Measurements from ENCODE around the gene MRPL4.

MRPL4 gene

DNA sequence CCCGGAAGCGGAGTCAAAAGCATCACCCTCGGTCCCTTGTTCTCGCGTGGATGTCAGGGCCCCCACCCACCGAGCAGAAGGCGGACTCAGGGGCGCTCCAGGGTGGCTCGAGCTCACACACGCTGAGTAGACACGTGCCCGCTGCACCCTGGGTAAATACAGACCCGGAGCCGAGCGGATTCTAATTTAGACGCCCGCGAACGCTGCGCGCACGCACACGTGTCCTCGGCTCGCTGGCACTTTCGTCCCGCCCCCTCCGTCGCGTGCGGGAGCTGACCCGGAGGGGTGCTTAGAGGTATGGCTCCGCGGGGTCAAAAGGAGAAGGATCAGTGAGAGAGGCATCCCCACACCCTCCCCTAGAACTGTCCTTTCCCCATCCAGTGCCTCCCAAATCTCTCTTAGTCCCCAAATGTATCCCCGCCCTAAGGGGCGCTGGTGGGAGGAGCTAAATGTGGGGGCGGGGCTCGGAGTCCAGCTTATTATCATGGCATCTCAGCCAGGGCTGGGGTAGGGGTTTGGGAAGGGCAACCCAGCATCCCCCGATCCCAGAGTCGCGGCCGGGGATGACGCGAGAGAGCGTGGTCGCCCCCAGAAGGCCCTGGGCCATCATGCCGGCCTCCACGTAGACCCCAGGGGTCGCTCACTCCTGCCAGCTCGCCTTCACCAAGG is 37.3 kb downstream of the MRPL4 start:
- DNase-seq (ENCODE audit: low read depth), result no peak

DNA sequence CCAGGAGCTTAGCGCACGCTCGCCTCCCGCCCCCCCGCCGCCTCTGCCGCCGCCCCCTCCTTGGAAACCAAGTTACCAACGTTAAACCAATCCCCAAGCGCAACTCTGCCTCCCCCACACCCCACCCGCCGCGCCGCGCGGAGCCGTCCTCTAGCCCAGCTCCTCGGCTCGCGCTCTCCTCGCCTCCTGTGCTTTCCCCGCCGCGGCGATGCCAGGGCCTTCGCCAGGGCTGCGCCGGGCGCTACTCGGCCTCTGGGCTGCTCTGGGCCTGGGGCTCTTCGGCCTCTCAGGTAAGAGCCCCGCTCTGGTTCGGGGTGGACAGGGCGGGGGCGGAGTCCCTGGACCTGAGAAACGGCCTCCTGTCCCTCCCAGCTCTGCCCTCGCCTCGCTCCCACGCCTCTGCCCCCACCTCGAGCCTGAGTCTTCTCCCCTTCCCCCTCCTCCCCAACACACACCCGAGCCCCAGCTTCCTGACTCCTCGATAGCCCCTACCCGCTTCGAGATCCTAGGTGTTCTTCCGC is 37.9 kb downstream of the MRPL4 start, which contains the start of gene ICAM5:
Gene ICAM5, plus strand, starts transcription at position 117 of the 521 bp plus-strand sequence. Its CDS starts 92 bp downstream, at position 209.
- no peak for DNase-seq (ENCODE audit: low read depth)

DNA sequence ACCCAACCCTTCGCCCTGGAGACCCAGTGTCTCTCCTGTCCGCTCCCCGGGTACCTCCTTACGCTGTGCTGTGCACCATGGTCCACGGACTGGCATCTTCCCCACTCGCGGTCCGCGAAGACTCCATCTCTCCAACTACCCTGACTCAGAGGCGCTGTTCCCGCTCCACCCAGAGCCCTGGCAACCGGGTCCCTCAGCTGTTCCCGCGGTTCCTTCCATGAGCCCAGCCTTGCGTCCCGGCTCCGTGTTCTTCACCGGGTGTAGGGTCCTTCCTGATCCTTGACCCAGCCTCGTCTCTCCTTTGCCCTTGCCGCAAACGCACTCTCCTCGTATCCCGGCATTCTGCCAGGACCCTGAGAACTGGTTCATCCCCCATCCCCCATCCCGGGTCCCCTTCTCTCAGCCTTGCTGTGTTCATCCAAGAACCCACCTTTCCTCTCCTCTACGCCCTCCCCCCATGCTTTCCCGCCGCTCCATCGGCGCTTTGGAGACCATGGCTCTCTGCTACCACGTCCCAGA is 38.4 kb downstream of the MRPL4 start:
- DNase-seq (ENCODE audit: low read depth), result no peak

DNA sequence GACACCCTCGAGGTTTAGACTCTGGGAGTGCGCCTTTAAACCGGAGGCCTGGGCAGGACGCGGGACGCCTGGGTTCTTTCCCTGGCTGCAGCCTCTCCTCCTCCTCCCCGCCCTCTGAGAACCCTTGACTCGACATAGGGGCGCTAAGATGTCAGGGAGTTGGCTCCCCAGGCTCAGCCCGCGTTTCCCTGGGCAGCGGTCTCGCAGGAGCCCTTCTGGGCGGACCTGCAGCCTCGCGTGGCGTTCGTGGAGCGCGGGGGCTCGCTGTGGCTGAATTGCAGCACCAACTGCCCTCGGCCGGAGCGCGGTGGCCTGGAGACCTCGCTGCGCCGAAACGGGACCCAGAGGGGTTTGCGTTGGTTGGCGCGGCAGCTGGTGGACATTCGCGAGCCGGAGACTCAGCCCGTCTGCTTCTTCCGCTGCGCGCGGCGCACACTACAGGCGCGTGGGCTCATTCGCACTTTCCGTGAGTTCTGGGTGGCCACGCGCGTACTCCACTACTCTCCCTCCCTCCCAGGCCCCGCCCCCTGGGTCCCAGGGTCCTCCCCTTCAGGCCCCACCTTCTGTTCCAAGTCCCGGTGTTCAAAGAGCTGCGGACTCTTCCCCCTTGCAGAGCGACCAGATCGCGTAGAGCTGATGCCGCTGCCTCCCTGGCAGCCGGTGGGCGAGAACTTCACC is 39.0 kb downstream of the MRPL4 start:
- no peak for DNase-seq (ENCODE audit: low read depth)

DNA sequence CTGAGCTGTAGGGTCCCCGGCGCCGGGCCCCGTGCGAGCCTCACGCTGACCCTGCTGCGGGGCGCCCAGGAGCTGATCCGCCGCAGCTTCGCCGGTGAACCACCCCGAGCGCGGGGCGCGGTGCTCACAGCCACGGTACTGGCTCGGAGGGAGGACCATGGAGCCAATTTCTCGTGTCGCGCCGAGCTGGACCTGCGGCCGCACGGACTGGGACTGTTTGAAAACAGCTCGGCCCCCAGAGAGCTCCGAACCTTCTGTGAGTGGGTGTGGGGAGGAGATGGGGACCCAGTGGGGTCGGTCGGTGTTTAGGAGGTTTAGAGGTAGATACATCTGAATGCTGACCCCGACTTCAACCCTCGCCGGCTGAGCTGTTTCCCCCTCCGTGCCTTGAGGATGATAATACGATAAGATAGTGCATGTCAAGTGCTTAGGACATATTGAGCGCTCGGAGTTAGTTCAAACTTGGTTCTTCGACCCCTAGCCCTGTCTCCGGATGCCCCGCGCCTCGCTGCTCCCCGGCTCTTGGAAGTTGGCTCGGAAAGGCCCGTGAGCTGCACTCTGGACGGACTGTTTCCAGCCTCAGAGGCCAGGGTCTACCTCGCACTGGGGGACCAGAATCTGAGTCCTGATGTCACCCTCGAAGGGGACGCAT is 39.7 kb downstream of the MRPL4 start:
- no peak for DNase-seq (ENCODE audit: low read depth)

DNA sequence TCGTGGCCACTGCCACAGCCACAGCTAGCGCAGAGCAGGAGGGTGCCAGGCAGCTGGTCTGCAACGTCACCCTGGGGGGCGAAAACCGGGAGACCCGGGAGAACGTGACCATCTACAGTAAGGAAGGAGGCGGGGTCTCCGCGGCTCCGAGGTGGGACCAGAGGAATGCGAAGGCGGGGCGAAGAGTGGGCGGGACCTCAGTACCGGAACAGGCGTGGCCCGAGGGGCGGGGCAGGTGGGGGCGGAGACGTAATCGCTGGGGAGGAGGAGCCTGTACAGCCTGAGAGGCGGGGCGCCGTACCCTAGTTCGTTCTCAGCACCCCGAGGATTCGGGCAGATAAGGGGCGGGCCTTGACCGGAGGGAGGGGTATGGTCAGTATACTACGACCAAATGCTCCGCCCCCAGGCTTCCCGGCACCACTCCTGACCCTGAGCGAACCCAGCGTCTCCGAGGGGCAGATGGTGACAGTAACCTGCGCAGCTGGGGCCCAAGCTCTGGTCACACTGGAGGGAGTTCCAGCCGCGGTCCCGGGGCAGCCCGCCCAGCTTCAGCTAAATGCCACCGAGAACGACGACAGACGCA is 40.3 kb downstream of the MRPL4 start:
- DNase-seq (ENCODE audit: low read depth), result no peak

DNA sequence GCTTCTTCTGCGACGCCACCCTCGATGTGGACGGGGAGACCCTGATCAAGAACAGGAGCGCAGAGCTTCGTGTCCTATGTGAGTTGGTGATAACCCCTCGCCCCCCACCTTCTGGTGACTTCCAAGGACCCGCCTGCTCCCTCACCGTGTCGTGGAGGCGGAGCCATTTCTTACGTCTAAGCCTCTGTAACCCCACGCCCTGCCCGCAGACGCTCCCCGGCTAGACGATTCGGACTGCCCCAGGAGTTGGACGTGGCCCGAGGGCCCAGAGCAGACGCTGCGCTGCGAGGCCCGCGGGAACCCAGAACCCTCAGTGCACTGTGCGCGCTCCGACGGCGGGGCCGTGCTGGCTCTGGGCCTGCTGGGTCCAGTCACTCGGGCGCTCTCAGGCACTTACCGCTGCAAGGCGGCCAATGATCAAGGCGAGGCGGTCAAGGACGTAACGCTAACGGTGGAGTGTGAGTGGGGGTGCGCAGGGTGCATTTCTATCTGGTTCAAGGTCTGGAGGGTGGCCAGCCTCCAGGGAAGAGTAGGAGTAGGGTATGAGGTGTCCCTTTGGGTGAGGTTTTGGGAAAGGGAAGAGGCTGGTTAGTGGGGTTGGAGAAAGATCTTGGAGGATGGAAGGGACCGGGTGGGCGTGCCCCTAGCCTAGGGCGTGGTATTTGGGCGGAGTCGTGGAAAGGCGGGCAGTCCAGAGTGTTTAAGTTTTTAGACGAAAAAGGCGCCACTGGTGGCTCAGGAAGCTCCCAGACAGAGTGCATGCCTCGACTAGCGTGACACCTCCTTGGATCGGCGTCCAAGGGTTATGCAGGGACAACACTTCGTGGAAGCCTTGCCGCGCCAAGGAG is 41.0 kb downstream of the MRPL4 start:
- DNase-seq (ENCODE audit: low read depth), result no peak

DNA sequence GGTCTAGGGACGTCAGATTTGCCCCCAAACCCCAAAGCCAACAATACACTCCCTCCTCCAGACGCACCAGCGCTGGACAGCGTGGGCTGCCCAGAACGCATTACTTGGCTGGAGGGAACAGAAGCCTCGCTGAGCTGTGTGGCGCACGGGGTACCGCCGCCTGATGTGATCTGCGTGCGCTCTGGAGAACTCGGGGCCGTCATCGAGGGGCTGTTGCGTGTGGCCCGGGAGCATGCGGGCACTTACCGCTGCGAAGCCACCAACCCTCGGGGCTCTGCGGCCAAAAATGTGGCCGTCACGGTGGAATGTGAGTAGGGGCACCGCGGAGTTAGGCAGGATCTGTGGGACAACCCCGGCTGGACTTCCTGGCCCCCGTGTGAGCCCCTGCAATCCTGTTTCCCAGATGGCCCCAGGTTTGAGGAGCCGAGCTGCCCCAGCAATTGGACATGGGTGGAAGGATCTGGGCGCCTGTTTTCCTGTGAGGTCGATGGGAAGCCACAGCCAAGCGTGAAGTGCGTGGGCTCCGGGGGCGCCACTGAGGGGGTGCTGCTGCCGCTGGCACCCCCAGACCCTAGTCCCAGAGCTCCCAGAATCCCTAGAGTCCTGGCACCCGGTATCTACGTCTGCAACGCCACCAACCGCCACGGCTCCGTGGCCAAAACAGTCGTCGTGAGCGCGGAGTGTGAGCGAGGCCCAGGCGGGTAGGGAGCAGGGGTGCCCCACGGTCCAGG is 41.8 kb downstream of the MRPL4 start:
- DNase-seq (ENCODE audit: low read depth), result no peak

DNA sequence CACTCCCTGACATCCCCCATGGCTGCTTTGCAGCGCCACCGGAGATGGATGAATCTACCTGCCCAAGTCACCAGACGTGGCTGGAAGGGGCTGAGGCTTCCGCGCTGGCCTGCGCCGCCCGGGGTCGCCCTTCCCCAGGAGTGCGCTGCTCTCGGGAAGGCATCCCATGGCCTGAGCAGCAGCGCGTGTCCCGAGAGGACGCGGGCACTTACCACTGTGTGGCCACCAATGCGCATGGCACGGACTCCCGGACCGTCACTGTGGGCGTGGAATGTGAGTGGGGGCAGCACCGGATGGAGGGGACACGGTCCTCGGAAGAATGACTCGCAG is 42.3 kb downstream of the MRPL4 start:
- DNase-seq (ENCODE audit: low read depth), result no peak

DNA sequence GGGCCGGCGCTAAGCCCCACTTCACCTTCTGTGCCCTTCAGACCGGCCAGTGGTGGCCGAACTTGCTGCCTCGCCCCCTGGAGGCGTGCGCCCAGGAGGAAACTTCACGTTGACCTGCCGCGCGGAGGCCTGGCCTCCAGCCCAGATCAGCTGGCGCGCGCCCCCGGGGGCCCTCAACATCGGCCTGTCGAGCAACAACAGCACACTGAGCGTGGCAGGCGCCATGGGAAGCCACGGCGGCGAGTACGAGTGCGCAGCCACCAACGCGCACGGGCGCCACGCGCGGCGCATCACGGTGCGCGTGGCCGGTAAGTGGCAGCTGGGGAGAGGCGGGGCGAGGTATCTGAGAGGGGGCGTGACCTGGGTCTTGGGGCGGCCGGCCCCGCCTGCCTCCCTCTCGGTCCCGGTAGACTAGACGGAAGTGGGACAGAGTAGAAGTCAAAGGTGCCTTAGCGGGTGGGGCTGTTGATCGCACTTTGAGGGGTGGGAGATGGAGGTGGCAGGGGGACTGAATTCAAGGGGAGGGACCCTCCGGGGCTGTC is 43.4 kb downstream of the MRPL4 start:
- no peak for DNase-seq (ENCODE audit: low read depth)

DNA sequence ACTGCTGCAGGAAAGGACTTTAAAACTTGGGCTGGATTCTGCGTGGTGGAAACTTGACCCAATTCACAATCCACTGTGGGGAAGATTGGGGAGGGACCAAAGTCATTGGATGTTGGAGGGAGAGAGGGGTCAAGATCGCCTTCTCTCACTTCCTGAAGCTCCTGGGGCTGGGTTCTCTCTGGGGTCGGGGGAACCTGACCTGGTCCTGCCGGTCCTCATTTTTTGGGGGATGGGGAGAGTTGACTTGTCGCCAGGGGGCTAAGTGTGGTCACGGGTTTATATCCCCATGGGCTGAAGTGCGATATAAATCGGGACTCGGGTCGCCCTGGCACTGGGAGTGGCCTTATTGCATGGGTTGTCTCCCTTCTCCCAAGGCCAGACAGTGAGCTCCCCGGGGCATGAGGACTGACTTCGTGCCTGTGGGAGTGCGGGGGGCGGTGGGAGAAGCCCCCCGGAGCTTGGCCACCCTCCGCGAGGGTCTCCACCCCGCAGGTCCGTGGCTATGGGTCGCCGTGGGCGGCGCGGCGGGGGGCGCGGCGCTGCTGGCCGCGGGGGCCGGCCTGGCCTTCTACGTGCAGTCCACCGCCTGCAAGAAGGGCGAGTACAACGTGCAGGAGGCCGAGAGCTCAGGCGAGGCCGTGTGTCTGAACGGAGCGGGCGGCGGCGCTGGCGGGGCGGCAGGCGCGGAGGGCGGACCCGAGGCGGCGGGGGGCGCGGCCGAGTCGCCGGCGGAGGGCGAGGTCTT is 44.0 kb downstream of the MRPL4 start:
- no peak for DNase-seq (ENCODE audit: low read depth)

DNA sequence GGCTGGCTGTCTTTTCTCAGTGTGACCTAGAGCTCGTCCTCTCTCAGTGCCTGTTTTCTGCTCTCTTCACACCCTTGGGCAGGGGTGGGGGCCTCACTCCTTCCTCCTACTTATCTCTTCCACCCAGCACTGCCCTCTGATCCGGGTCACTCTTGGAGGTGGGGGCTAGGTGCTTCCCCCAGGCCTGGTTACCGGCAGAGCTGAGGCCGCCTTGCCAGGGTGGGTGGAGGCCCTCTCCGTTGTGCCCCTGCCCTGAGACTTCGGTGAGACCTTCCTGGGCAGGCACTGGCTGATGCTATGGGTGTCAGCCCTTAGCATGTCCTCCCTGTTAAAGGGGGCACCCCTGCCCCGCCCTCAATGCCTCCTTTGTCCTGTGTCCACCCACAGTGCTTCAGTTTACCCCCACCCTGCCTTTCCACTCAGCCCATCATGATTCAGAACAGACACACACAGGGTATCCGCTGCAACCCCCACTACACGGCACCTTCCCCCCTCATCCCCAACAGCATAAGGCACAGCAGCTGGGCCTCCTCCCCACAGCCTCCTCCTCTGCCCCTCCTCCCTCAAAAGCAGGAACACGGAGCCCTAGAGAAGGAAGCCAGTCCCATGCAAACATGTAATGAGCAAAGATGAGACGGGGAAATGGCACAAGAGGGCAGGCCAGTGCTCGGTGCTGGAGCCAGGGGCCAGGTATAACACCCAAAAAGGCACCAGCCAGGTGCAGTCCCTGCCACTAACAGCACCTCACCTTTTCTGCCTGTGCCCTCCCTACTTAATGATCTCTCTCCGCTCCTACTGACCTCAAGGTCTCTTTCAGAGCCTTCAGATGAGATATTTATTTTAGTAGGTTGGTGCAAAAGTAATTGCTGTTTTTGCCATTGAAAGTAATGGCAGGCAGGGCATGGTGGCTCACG is 47.8 kb downstream of the MRPL4 start:
- no peak for DNase-seq (ENCODE audit: low read depth)

DNA sequence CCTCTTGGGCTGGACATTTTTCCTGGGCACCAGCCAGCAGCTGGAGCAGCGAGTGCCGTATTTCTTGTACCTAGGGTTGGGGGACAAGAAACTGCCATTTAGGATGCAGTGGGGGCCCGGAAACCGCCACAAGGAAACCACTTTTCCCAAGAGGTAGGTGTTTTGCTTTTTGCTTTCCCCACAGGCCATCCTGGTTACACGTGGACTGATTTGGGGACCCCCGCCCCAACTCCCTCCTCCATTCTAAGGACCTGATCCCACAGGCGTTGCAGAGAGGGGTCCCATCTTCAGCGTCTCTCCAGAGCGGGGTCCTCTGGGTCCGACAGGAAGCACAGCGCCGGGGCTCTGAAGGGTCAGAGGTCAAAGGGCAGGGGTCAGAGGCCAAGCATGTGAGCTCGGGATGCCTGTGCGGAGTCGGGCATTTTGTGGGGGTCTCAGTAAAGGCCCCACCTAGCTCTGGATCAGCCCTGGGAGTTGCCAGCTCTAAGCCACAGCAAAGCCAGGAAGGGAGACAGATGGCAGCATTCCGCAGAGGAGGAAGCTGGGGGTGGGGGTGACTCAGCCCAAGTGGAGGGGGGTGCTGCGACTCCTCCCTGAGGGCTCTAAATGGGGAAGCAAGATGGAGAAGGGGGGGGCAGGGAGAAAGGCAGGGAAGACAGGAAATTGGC is 53.3 kb downstream of the MRPL4 start:
- no peak for DNase-seq (ENCODE audit: low read depth)

DNA sequence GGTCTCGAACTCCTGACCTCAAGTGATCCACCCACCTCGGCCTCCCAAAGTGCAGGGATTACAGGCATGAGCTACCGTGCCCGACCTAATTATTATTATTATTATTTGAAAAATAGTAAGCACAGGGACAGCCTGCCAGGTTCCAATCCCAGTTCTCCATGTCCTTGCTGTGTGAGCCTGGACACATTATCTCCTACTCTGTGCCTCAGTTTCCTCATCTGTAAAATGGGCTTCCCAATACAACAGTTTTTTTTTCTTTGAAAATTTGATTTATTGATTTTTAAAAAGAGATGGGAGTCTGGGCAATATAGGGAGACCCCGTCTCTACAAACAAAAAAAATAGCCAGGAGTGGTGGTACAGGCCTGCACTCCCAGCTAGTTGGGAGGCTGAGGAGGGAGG is 54.3 kb downstream of the MRPL4 start:
- DNase-seq (ENCODE audit: low read depth), result no peak

DNA sequence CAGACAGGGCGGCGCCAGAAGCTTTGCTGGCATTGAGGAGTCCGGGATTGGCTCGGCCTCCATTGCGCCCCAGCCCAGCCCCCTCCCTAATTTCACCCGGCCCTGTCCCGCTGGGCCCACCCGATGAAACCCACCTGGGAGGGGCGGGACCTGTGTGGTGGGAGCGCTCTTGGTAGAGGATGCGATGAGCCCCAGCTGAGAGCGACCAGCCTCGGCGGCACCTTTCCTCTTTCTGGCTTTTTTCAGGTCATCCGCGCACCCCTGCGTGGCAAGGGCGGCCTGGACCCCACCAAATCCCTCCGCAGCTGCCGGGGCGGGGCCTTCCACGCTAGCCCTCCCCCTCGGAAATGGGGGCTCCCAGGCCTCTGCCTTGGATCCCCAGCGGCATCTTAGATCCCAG is 57.4 kb downstream of the MRPL4 start, which contains the start of gene ZGLP1:
Gene ZGLP1, minus strand, starts transcription at position 393 of the 400 bp plus-strand sequence.
- no peak for DNase-seq (ENCODE audit: low read depth)

Measured in stromal cell of bone marrow (primary cell).